SHP77 (cell line): Measurements from ENCODE around the gene RAP1B.
A peak's percentile ranks its signal among the peaks of the same experiment; 100 is the strongest.
"Not testable (repeated sequence)": the region's sequence is repeated elsewhere in the genome, so short reads cannot be mapped to it uniquely, and the experiment has no call there.

Source experiments
- DNase-seq, 2 experiments: peaks; one replicate each; lab custom pipeline; 2025; lab: John Stamatoyannopoulos, UW

RAP1B gene

GRCh38 chr12:68636268-68636667, 25.6 kb downstream of the RAP1B start:
- DNase-seq, result no peak

- DNase-seq, result not testable (repeated sequence)
These were observed 26.7 kb downstream of the RAP1B start for GRCh38 chr12:68637439-68637838.

GRCh38 chr12:68638171-68638570, 27.5 kb downstream of the RAP1B start:
- DNase-seq, result no peak

DNA sequence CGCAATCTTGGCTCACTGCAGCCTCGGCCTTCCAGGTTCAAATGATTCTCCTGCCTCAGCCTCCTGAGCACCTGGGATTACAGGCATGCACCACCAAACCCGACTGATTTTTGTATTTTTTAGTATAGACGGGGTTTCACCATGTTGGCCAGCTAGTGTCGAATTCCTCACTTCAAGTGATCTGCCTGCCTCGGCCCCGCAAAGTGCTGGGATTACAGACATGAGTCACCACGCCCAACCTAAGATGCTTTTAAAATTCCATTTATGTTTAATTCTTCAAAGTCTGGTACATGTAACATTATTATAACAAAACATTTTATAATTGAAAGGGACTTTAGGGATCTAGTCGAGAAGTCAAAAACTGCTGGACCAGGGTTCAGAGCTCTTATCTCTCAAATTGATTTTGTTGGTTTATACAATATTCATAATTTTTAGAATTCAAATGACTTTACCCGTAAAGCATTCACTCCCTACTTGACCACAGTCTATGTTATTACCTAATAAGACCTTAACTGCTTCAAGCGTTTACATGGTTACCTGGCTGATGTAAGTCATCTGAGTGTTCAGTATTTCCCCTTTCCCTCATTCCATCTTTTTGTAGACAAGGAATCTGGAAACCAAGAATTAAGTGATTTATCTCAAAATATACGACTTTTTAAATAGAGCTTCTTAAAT, 28.2 kb downstream of the RAP1B start:
- no peak for DNase-seq

- no peak for DNase-seq
These were observed 28.7 kb downstream of the RAP1B start for GRCh38 chr12:68639396-68639767.

GRCh38 chr12:68641138-68641537, 30.4 kb downstream of the RAP1B start:
- no peak for DNase-seq

DNA sequence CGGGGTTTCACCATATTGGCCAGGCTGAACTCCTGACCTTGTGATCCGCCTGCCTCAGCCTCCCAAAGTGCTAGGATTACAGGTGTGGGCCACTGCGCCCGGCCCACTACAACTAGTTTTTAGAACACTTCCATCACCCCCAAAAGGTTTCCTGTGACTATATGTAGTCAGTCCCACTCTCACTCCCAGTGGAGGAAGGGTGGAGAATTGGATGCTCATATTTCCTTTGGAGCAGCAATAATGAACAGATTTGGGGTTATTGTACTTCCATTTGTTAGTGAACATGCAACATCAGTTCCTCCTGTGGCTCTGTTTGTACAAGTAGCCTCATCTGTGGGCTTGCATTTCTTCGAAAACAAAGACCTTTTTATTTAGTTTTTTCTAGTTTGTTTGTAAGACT, 35.8 kb downstream of the RAP1B start:
- DNase-seq, result no peak

- DNase-seq, result no peak
These were observed 36.8 kb downstream of the RAP1B start for GRCh38 chr12:68647507-68647906.

- no peak for DNase-seq
These were observed 37.5 kb downstream of the RAP1B start for GRCh38 chr12:68648179-68648578.

GRCh38 chr12:68665016-68665569, 54.4 kb downstream of the RAP1B start:
- no peak for DNase-seq

DNA sequence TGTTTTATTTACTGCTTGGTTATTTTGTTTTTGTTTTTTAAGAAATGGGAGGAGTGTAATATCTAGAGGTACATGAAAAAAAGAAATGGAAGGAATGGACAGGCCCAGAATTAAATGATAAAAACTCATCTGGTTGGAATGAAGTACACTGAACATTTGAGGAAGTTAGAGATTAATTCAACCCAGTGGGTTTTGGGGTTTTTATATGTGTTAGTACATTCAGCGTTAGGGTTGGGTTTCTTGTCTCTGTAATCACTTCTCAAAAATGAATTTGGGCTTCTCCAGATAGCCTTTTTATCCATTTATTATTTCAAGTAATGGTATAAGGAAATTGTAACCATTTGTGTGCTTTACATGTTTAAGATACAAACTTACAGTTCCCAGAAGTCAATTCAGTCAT, 56.6 kb downstream of the RAP1B start:
- DNase-seq, result no peak

GRCh38 chr12:68667896-68668295, 57.2 kb downstream of the RAP1B start:
- no peak for DNase-seq

- no peak for DNase-seq
These were observed 60.5 kb downstream of the RAP1B start for GRCh38 chr12:68671179-68671578.

DNA sequence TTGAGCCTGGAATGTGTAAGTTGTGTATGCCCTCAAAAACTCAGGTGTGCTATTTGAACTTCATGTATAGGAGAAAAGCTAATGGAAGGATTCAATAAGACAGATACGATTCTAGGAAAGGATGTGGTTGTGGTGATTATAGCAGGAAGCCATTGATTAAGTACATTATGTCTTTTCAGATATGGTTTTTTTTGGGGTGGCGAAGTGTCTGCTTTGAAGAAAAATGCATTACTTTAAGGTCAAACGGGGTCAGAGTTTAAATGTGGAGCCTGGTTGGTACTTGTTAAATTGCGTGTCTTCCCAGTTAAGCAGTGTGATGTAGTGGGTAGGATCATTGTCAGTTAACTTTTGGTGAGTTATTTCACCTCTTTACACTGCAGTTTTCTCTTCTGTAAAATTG, 63.1 kb downstream of the RAP1B start:
- DNase-seq, result no peak

DNA sequence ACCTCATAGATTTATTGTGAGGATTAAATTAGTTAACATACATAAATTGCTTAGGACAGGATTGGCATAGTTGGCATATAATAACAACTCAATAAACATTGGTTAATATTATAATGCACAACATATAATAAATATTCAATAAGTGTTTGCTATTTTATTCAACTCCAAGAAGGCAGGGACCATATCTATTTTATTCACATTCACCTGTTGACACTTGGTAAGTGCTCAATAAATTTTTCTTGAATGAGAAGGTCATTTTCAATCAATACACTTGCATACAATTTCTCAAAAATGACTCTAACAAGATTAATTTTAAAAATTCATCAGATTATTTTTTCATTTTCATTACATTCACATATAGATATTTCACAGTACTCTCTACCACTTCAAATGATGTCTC, 63.7 kb downstream of the RAP1B start:
- DNase-seq, result no peak

- no peak for DNase-seq
These were observed 64.6 kb downstream of the RAP1B start for GRCh38 chr12:68675101-68675842.

- not testable (repeated sequence) for DNase-seq
These were observed 66.2 kb downstream of the RAP1B start for GRCh38 chr12:68676854-68677253.

- DNase-seq, result no peak
These were observed 75.5 kb downstream of the RAP1B start for GRCh38 chr12:68686262-68686594.

- peak; percentile 96 for DNase-seq
These were observed 76.2 kb downstream of the RAP1B start, which contains the start of gene NUP107 for GRCh38 chr12:68686595-68687521. Gene NUP107, plus strand, starts transcription at chr12:68686978. Its CDS starts 88 bp downstream, at chr12:68687066.

DNA sequence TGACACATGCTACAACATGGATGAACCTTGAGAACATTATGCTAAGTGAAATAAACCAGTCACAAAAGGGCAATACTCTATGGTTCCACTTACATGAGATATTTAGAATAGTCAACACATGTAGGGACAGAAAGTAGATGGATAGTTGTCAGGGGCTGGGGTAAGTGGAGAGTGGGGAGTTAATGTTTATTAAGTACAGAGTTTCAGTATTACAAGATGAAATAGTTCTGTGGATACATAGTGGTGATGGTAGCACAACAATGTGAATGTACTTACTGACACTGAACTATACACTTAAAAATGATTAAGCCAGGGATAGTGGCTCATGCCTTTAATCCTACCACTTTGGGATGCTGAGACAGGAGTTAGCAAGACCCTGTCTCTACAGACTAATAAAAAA, 84.8 kb downstream of the RAP1B start:
- DNase-seq, result no peak

GRCh38 chr12:68699486-68699885, 88.8 kb downstream of the RAP1B start:
- DNase-seq, result no peak
